Measurements from ENCODE around the gene GGA3.
A peak's percentile ranks its signal among the peaks of the same experiment; 100 is the strongest.
"Not testable (repeated sequence)": the region's sequence is repeated elsewhere in the genome, so short reads cannot be mapped to it uniquely, and the experiment has no call there.

GGA3 gene

GRCh38 chr17:75292810-75293448 lies 31.5 kb upstream of the GGA3 start:
- not testable (repeated sequence) for H3K4me3 ChIP-seq (ENCODE audit: low read depth in 1 of 2, low read length in 2 of 2); H3K27me3 ChIP-seq (ENCODE audit: control insufficient read depth in 1 of 2, insufficient read depth in 2 of 2, low read length in 2 of 2); H3K27ac ChIP-seq (ENCODE audit: low read depth, low read length); H3K9me3 ChIP-seq (ENCODE audit: control insufficient read depth in 1 of 2, low read length in 2 of 2); H3K36me3 ChIP-seq (ENCODE audit: control insufficient read depth in 1 of 2, insufficient read depth in 2 of 2, low read length in 2 of 2); H3K9ac ChIP-seq (ENCODE audit: low read depth in 1 of 2, low read length in 2 of 2)
- H3K4me1 ChIP-seq (ENCODE audit: control insufficient read depth in 1 of 2, insufficient read depth in 2 of 2, low read length in 2 of 2): peaks cover 14 to 15% of the 10 kb centered on the region in 2 donors

DNA sequence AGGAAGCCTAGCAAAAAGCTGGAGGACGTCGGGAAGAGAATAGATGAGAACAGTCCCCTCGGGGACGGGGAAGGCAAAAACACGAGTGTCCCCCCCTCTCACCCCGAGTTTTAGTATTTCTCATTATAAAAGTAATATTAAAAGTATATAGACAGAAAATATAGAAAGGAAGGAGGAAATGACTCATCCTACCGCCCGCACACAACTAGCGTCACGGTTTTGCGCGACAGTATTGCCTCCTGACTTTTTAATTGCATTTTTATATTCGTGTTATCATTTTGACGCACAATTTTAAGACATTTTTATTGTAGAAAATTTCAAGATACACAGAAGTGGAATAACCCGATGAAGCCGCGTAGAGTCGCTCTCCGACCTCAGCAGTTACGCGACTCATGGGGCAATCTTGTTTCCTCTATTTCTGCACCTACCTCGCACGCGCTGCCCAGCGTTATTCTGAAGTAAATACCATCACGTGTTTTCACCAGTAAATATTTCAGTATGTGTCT lies 28.5 kb upstream of the GGA3 start:
- Histone ChIP-seq H3K36me3 (ENCODE audit: control insufficient read depth in 1 of 2, insufficient read depth in 2 of 2, low read length in 2 of 2) (peaks cover 0 to 13% of the 10 kb centered on the region in 2 donors), H3K9ac (ENCODE audit: low read depth in 1 of 2, low read length in 2 of 2) (peak overlapping the region; percentile 67 to 81), H3K27ac (ENCODE audit: low read depth, low read length) (peak overlapping the region; percentile 94), H3K27me3 (ENCODE audit: control insufficient read depth in 1 of 2, insufficient read depth in 2 of 2, low read length in 2 of 2) (no peaks in the 10 kb centered on the region), H3K4me3 (ENCODE audit: low read depth in 1 of 2, low read length in 2 of 2) (peak overlapping the region; percentile 71 to 97), H3K9me3 (ENCODE audit: control insufficient read depth in 1 of 2, low read length in 2 of 2) (no peaks in the 10 kb centered on the region), H3K4me1 (ENCODE audit: control insufficient read depth in 1 of 2, insufficient read depth in 2 of 2, low read length in 2 of 2) (peaks cover 5 to 13% of the 10 kb centered on the region in 2 donors)

DNA sequence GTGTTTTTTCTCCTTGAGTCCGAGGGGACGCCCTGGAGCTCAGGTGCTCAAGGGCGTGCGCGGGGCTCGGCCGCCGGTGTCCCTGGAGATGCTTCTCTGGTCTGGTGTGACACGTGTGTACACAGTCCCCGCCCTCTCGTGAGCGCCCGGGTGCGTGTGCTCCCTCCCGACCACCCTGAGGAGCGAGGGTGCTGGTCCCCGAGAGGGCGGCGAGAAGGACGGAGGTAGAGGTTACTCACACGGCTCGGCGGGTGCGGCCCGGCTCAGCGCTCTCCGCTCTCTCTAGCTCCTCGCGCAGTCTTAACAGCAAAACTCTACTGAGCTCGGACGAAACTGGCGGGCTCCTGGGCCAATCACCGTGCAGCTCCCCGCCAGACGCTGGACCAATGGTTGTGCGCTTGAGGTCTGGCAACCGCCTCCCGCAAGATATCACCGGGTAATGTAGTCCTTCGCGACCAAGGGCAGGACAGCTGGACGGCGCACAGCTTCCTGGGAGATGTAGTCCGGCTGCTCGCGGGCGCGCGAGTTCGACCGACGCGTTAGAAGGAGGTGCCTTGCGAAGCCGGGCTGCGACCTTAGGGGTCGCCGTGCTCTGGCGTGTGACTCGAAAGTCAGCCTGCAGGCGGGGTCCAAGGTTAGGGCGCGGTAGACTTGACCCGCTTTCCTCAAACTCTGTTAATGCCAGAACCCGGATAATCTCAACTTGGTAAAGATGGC lies 27.9 kb upstream of the GGA3 start, which contains the start of gene SLC25A19:
TSS of gene SLC25A19 (minus strand) at position 319 of the 717 bp plus-strand sequence. CDS start 2,669 bp downstream, outside the sequence.
- Histone ChIP-seq H3K36me3 (ENCODE audit: control insufficient read depth in 1 of 2, insufficient read depth in 2 of 2, low read length in 2 of 2) (peaks cover 0 to 13% of the 10 kb centered on the region in 2 donors), H3K4me1 (ENCODE audit: control insufficient read depth in 1 of 2, insufficient read depth in 2 of 2, low read length in 2 of 2) (peaks cover 5 to 13% of the 10 kb centered on the region in 2 donors), H3K9me3 (ENCODE audit: control insufficient read depth in 1 of 2, low read length in 2 of 2) (no peaks in the 10 kb centered on the region), H3K27ac (ENCODE audit: low read depth, low read length) (peak within 1 kb of the TSS; percentile 94), H3K9ac (ENCODE audit: low read depth in 1 of 2, low read length in 2 of 2) (peak within 1 kb of the TSS; percentile 67 to 81), H3K27me3 (ENCODE audit: control insufficient read depth in 1 of 2, insufficient read depth in 2 of 2, low read length in 2 of 2) (no peaks in the 10 kb centered on the region), H3K4me3 (ENCODE audit: low read depth in 1 of 2, low read length in 2 of 2) (peak within 1 kb of the TSS; percentile 77 to 97)

DNA sequence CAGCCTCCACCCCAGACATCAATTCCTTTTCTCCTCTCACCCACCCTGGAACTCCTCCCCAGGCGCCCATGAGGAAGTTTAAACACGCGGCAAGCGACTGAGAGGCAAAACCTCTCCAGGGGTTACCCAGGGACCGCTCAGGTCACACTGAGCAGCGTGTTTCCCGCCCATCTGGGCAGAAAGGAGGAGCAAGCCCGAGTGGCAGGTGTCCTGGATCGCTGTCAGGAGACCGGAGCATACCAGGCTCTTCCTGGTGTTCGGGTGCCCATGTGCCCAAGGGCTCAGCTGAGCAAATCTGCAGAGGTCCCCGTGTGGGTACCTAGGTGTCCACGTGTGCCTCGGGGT lies 27.3 kb upstream of the GGA3 start:
- Histone ChIP-seq H3K9me3 (ENCODE audit: control insufficient read depth in 1 of 2, low read length in 2 of 2) (no peaks in the 10 kb centered on the region), H3K27ac (ENCODE audit: low read depth, low read length) (peak overlapping the region; percentile 84), H3K4me1 (ENCODE audit: control insufficient read depth in 1 of 2, insufficient read depth in 2 of 2, low read length in 2 of 2) (peaks cover 5 to 13% of the 10 kb centered on the region in 2 donors), H3K27me3 (ENCODE audit: control insufficient read depth in 1 of 2, insufficient read depth in 2 of 2, low read length in 2 of 2) (no peaks in the 10 kb centered on the region), H3K9ac (ENCODE audit: low read depth in 1 of 2, low read length in 2 of 2) (peak overlapping the region; percentile 55 to 67), H3K36me3 (ENCODE audit: control insufficient read depth in 1 of 2, insufficient read depth in 2 of 2, low read length in 2 of 2) (peaks cover 0 to 14% of the 10 kb centered on the region in 2 donors), H3K4me3 (ENCODE audit: low read depth in 1 of 2, low read length in 2 of 2) (peak overlapping the region; percentile 77 to 97)

GRCh38 chr17:75288359-75288758 lies 27.0 kb upstream of the GGA3 start:
- Histone ChIP-seq H3K27me3 (ENCODE audit: control insufficient read depth in 1 of 2, insufficient read depth in 2 of 2, low read length in 2 of 2) (no peaks in the 10 kb centered on the region), H3K9ac (ENCODE audit: low read depth in 1 of 2, low read length in 2 of 2) (peak overlapping the region; percentile 32 to 67), H3K4me3 (ENCODE audit: low read depth in 1 of 2, low read length in 2 of 2) (peak overlapping the region; percentile 77 to 97), H3K9me3 (ENCODE audit: control insufficient read depth in 1 of 2, low read length in 2 of 2) (no peaks in the 10 kb centered on the region), H3K4me1 (ENCODE audit: control insufficient read depth in 1 of 2, insufficient read depth in 2 of 2, low read length in 2 of 2) (peaks cover 5 to 13% of the 10 kb centered on the region in 2 donors), H3K27ac (ENCODE audit: low read depth, low read length) (no peak overlapping the region), H3K36me3 (ENCODE audit: control insufficient read depth in 1 of 2, insufficient read depth in 2 of 2, low read length in 2 of 2) (peaks cover 0 to 18% of the 10 kb centered on the region in 2 donors)

- Histone ChIP-seq H3K27ac (ENCODE audit: low read depth, low read length) (no peak overlapping the region), H3K4me3 (ENCODE audit: low read depth in 1 of 2, low read length in 2 of 2) (no peak overlapping the region), H3K36me3 (ENCODE audit: control insufficient read depth in 1 of 2, insufficient read depth in 2 of 2, low read length in 2 of 2) (peaks cover 0 to 20% of the 10 kb centered on the region in 2 donors)
Observed at GRCh38 chr17:75287221-75287620, 25.8 kb upstream of the GGA3 start.

GRCh38 chr17:75285123-75285522 lies 23.7 kb upstream of the GGA3 start:
- Histone ChIP-seq H3K36me3 (ENCODE audit: control insufficient read depth in 1 of 2, insufficient read depth in 2 of 2, low read length in 2 of 2) (peaks cover 0 to 25% of the 10 kb centered on the region in 2 donors), H3K4me3 (ENCODE audit: low read depth in 1 of 2, low read length in 2 of 2) (no peak overlapping the region), H3K9me3 (ENCODE audit: control insufficient read depth in 1 of 2, low read length in 2 of 2) (no peaks in the 10 kb centered on the region), H3K27ac (ENCODE audit: low read depth, low read length) (no peak overlapping the region), H3K9ac (ENCODE audit: low read depth in 1 of 2, low read length in 2 of 2) (no peak overlapping the region), H3K4me1 (ENCODE audit: control insufficient read depth in 1 of 2, insufficient read depth in 2 of 2, low read length in 2 of 2) (peaks cover 5 to 13% of the 10 kb centered on the region in 2 donors), H3K27me3 (ENCODE audit: control insufficient read depth in 1 of 2, insufficient read depth in 2 of 2, low read length in 2 of 2) (no peaks in the 10 kb centered on the region)

More at GRCh38 chr17:75287221-75287620, 25.8 kb upstream of the GGA3 start:
- Histone ChIP-seq H3K27me3 (ENCODE audit: control insufficient read depth in 1 of 2, insufficient read depth in 2 of 2, low read length in 2 of 2) (no peaks in the 10 kb centered on the region), H3K9ac (ENCODE audit: low read depth in 1 of 2, low read length in 2 of 2) (no peak overlapping the region), H3K9me3 (ENCODE audit: control insufficient read depth in 1 of 2, low read length in 2 of 2) (no peaks in the 10 kb centered on the region), H3K4me1 (ENCODE audit: control insufficient read depth in 1 of 2, insufficient read depth in 2 of 2, low read length in 2 of 2) (peaks cover 5 to 13% of the 10 kb centered on the region in 2 donors)

DNA sequence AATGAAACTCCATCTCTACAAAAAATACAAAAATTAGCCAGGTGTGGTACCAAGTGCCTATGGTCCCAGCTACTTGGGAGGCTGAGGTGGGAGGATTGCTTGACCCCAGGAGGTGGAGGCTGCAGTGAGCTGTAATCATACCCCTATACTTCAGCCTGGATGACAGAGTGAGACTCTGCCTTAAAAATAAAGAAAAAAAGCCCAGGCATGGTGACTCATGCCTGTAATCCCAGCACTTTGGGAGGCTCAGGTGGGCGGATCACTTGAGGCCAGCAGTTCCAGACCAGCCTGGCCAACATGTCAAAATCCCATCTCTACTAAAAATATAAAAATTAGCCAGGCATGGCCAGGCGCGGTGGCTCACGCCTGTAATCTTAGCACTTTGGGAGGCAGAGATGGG lies 18.8 kb upstream of the GGA3 start:
- H3K9me3 ChIP-seq (ENCODE audit: control insufficient read depth in 1 of 2, low read length in 2 of 2): not testable (repeated sequence)
- peaks cover 0 to 24% of the 10 kb centered on the region in 2 donors for H3K36me3 ChIP-seq (ENCODE audit: control insufficient read depth in 1 of 2, insufficient read depth in 2 of 2, low read length in 2 of 2)

DNA sequence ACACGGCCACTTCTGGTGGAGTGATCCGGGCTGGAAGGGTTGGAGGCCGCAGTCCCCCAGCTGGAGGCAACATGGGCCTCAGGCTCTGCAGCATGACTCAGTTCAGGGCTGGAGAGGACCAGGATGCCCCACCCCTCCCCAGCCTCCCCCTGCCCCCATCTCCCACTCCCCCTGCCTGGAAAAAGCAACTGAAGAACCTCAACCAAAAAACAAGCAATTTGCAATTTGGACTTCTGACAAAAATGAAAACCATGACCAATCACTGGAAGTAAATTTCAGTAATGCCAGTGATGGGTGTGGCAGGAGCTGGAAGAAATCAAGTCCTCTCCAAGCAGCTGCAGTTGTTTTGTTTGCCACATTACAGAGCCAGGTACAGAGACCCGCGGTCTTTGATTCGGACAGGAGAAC lies 16.3 kb upstream of the GGA3 start:
- no peak overlapping the region for H3K4me3 ChIP-seq (ENCODE audit: low read depth in 1 of 2, low read length in 2 of 2)
- H3K36me3 ChIP-seq (ENCODE audit: control insufficient read depth in 1 of 2, insufficient read depth in 2 of 2, low read length in 2 of 2): peaks cover 3 to 29% of the 10 kb centered on the region in 2 donors
- no peak overlapping the region for H3K27ac ChIP-seq (ENCODE audit: low read depth, low read length)
- H3K4me1 ChIP-seq (ENCODE audit: control insufficient read depth in 1 of 2, insufficient read depth in 2 of 2, low read length in 2 of 2): peaks cover under 1 to 1% of the 10 kb centered on the region in 2 donors
- H3K27me3 ChIP-seq (ENCODE audit: control insufficient read depth in 1 of 2, insufficient read depth in 2 of 2, low read length in 2 of 2): no peaks in the 10 kb centered on the region
- H3K9ac ChIP-seq (ENCODE audit: low read depth in 1 of 2, low read length in 2 of 2): no peak overlapping the region
- no peaks in the 10 kb centered on the region for H3K9me3 ChIP-seq (ENCODE audit: control insufficient read depth in 1 of 2, low read length in 2 of 2)

More for the DNA sequence above, 18.8 kb upstream of the GGA3 start:
- not testable (repeated sequence) for H3K27ac ChIP-seq (ENCODE audit: low read depth, low read length); H3K27me3 ChIP-seq (ENCODE audit: control insufficient read depth in 1 of 2, insufficient read depth in 2 of 2, low read length in 2 of 2); H3K4me3 ChIP-seq (ENCODE audit: low read depth in 1 of 2, low read length in 2 of 2); H3K4me1 ChIP-seq (ENCODE audit: control insufficient read depth in 1 of 2, insufficient read depth in 2 of 2, low read length in 2 of 2); H3K9ac ChIP-seq (ENCODE audit: low read depth in 1 of 2, low read length in 2 of 2)
